Adrenal gland (tissue), 5 donors: Measurements from ENCODE around the gene NIBAN1.

ENCODE experiments used
- CTCF ChIP-seq, 6 experiments: fragments of 450-650 bp in 4 of 6; fragments of 200-600 bp in 2 of 6; sonication (generic) in 1 of 6; IDR thresholded peaks; 1 replicate in 5 of 6; 2 replicates in 1 of 6; pipeline versions ENCODE4 v1.5.1 to v1.8.0; 2016 to 2021; ENCODE audit warnings: antibody characterized with exemption in 6 of 6, mild to moderate bottlenecking in 2 of 6, moderate library complexity in 1 of 6
- POLR2A ChIP-seq, 2 donors: fragments of 450-650 bp; IDR thresholded peaks; one replicate each; pipeline ENCODE4 v1.6.1; 2017; ENCODE audit warnings: antibody characterized with exemption in 2 of 2, mild to moderate bottlenecking in 2 of 2, moderate library complexity in 1 of 2
- donor health status: DM: no; HTN: no; CAD: no.

- TF ChIP-seq POLR2A (IDR thresholded peaks at IDR 0.05): no peak
- TF ChIP-seq CTCF (IDR thresholded peaks at IDR 0.05): no peak
Measured at GRCh38 chr1:184958554-184959353, 15.6 kb downstream of the NIBAN1 start.
